ENCODE results near the gene PIK3CD.
"Not testable (repeated sequence)": the region's sequence is repeated elsewhere in the genome, so short reads cannot be mapped to it uniquely, and the experiment has no call there.

Gene PIK3CD

GRCh38 chr1:9624081-9624480, 27.4 kb upstream of the PIK3CD start:
- no peak for DNase-seq

GRCh38 chr1:9625030-9625429, 26.5 kb upstream of the PIK3CD start:
- DNase-seq: not testable (repeated sequence)

GRCh38 chr1:9626201-9626608, 25.3 kb upstream of the PIK3CD start:
- DNase-seq: no peak

- DNase-seq: no peak
These were observed 22.7 kb upstream of the PIK3CD start for GRCh38 chr1:9628541-9629444.

- DNase-seq: no peak
These were observed 21.9 kb upstream of the PIK3CD start for GRCh38 chr1:9629445-9630201.

- no peak for DNase-seq
These were observed 21.0 kb upstream of the PIK3CD start for GRCh38 chr1:9630331-9631111.

GRCh38 chr1:9631613-9632012, 19.9 kb upstream of the PIK3CD start:
- no peak for DNase-seq

GRCh38 chr1:9633493-9633892, 18.0 kb upstream of the PIK3CD start:
- DNase-seq: no peak

GRCh38 chr1:9634582-9634981, 16.9 kb upstream of the PIK3CD start:
- no peak for DNase-seq

- DNase-seq: no peak
These were observed 12.3 kb upstream of the PIK3CD start for GRCh38 chr1:9639227-9639626.

GRCh38 chr1:9643351-9644256, 7.9 kb upstream of the PIK3CD start:
- no peak for DNase-seq

GRCh38 chr1:9646037-9646436, 5.5 kb upstream of the PIK3CD start:
- DNase-seq: no peak

GRCh38 chr1:9648171-9648570, 3.4 kb upstream of the PIK3CD start:
- DNase-seq: no peak

GRCh38 chr1:9649769-9650168, 1.8 kb upstream of the PIK3CD start:
- DNase-seq: no peak

GRCh38 chr1:9651220-9651564, 339 bp upstream of the PIK3CD start:
- no peak for DNase-seq

- DNase-seq: peak; percentile 52
These were observed 1.1 kb downstream of the PIK3CD start for GRCh38 chr1:9652379-9653209.

GRCh38 chr1:9653210-9653490, 1.6 kb downstream of the PIK3CD start:
- DNase-seq: no peak

- DNase-seq: no peak
These were observed 2.0 kb downstream of the PIK3CD start for GRCh38 chr1:9653491-9654050.

GRCh38 chr1:9654051-9654833, 2.7 kb downstream of the PIK3CD start:
- DNase-seq: no peak

Data from right forelimb (tissue), 1 donor.